ENCODE data around the gene AMIGO1.

Gene AMIGO1

DNA sequence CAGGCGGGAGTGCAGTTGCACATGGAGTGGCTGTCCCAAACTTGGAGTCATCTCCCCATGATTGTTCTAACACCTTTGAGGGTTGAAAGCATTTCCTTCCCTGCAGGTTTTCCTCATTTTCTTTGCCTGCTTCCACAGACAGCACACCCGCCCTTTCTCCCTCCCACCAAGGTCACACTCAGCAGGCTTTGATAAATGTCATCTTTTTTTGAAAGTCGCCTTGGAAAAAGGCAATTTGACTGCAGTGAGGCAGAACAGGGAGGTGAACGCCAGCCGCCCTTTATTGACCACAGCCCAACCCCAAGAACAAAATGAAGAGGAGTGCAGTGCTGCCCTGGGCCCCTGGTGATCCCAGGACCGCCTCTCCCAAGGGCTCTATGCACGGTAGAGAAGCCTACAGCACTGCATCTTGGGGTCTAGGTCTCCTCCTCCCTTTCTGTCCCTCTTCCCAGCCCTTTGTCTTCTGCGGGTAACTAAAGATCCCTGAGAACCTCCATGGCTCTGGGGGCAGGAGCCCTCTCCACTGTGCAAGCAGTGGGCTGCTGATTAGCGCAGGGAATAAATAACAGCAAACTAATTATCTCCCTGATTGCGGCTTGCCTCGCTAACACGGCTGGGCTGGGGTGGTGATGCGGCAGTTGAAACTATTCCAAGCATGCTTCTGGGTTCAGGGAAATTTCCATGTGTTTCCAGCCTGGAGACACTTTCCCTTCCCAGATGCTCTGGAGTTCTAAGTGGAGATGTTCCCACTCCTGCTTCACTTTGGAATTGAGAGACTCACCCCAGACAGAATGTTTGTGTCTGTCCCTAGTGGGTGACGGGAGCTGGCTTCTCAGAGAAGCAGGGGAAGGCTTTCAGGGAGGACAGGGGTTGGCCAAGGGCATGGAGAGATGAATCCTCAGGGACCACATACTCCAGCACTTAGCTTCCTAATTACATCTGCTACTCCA is 11.8 kb upstream of the AMIGO1 start:
- H3K4me3 ChIP-seq (ENCODE audit: insufficient read depth, low read depth, low read length, poor library complexity, severe bottlenecking), result no peak overlapping the region
- H3K9me3 ChIP-seq (ENCODE audit: control insufficient read depth, low read length), result no peaks in the 10 kb centered on the region
- H3K27ac ChIP-seq (ENCODE audit: insufficient read depth, low read length, poor library complexity, severe bottlenecking), result no peak overlapping the region
- no peak for DNase-seq
- no peaks in the 10 kb centered on the region for H3K36me3 ChIP-seq (ENCODE audit: control insufficient read depth, insufficient read depth, low read length)
- H3K4me1 ChIP-seq (ENCODE audit: control insufficient read depth, insufficient read depth, low read length, poor library complexity, severe bottlenecking), result no peaks in the 10 kb centered on the region
- H3K27me3 ChIP-seq (replicated peaks; ENCODE audit: control insufficient read depth, insufficient read depth, low read length, poor library complexity, severe bottlenecking), result no peaks in the 10 kb centered on the region

DNA sequence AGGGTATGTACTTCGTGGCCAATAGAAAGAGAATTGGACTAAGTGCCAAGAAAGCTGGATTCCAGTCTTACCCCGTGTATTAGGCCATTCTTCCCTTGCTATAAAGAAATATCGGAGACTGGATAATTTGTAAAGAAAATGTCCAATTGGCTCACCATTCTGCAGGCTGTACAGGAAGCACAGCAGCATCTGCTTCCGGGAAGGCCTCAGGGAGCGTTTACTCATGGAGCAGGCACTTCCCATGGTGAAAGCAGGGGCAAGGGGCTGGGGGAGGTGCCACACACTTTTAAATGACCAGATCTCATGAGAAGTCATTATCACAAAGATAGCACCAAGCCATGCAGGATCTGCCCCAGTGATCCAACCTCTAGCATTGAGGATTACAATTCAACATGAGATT is 7.8 kb upstream of the AMIGO1 start:
- no peaks in the 10 kb centered on the region for H3K4me1 ChIP-seq (ENCODE audit: control insufficient read depth, insufficient read depth, low read length, poor library complexity, severe bottlenecking)
- H3K9me3 ChIP-seq (ENCODE audit: control insufficient read depth, low read length), result no peaks in the 10 kb centered on the region
- no peak for DNase-seq
- H3K36me3 ChIP-seq (ENCODE audit: control insufficient read depth, insufficient read depth, low read length), result no peaks in the 10 kb centered on the region
- no peaks in the 10 kb centered on the region for H3K27me3 ChIP-seq (replicated peaks; ENCODE audit: control insufficient read depth, insufficient read depth, low read length, poor library complexity, severe bottlenecking)
- H3K4me3 ChIP-seq (ENCODE audit: insufficient read depth, low read depth, low read length, poor library complexity, severe bottlenecking), result no peak overlapping the region
- H3K27ac ChIP-seq (ENCODE audit: insufficient read depth, low read length, poor library complexity, severe bottlenecking), result no peak overlapping the region

GRCh38 chr1:109516872-109517271 is 7.3 kb upstream of the AMIGO1 start:
- Histone ChIP-seq H3K36me3 (ENCODE audit: control insufficient read depth, insufficient read depth, low read length) (no peaks in the 10 kb centered on the region), H3K27ac (ENCODE audit: insufficient read depth, low read length, poor library complexity, severe bottlenecking) (no peak overlapping the region), H3K4me1 (ENCODE audit: control insufficient read depth, insufficient read depth, low read length, poor library complexity, severe bottlenecking) (no peaks in the 10 kb centered on the region), H3K4me3 (ENCODE audit: insufficient read depth, low read depth, low read length, poor library complexity, severe bottlenecking) (no peak overlapping the region), H3K27me3 (replicated peaks; ENCODE audit: control insufficient read depth, insufficient read depth, low read length, poor library complexity, severe bottlenecking) (no peaks in the 10 kb centered on the region), H3K9me3 (ENCODE audit: control insufficient read depth, low read length) (no peaks in the 10 kb centered on the region)
- DNase-seq, result no peak

DNA sequence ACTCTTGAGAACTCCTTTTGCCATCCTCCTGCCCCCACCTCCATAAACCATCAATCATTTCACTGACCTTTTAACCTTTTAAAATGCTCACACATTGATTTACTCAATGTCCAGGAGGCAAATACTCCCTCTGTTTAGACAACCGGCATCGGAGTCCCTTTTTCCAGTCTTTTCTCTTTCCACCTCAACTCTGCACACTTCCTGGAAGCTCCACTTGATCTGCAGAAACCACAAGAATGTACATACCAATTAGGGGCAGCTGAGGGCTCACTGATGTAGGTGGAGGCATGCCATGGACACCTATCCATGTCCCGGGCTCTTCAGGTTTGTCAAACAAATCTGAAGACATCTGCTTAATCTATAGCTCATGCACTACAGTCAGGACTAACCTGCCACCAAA is 5.3 kb upstream of the AMIGO1 start:
- Histone ChIP-seq H3K27ac (ENCODE audit: insufficient read depth, low read length, poor library complexity, severe bottlenecking) (no peak overlapping the region), H3K36me3 (ENCODE audit: control insufficient read depth, insufficient read depth, low read length) (no peaks in the 10 kb centered on the region), H3K27me3 (replicated peaks; ENCODE audit: control insufficient read depth, insufficient read depth, low read length, poor library complexity, severe bottlenecking) (no peaks in the 10 kb centered on the region), H3K4me3 (ENCODE audit: insufficient read depth, low read depth, low read length, poor library complexity, severe bottlenecking) (no peak overlapping the region), H3K9me3 (ENCODE audit: control insufficient read depth, low read length) (no peaks in the 10 kb centered on the region), H3K4me1 (ENCODE audit: control insufficient read depth, insufficient read depth, low read length, poor library complexity, severe bottlenecking) (peaks cover 7% of the 10 kb centered on the region)
- no peak for DNase-seq

DNA sequence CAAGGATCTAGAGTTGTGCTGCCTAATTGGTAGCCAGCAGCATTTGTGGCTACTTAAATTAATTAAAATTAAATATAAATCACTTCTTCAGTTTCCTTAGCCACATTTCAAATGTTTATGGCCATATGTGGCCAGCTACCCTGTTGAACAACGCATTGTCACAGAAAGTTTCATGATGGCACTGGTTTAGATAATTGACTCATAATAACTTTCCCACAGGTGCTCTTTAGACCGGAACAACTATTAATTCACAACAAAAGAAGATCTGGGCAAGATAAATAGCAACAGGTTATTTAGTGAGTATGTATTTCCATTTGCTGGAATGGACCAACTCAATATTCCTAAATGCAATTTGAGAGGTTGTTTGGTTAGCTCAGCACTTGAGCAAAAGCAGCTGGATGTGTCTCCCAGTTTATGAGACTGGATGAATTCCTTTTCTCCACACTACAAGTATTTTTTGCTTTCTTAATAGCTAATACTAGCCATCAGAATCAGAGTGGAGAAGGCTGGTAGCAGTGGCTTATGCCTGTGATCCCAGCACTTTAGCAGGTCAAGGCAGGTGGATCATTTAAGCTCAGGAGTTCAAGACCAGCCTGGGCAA is 3.7 kb upstream of the AMIGO1 start:
- H3K4me1 ChIP-seq (ENCODE audit: control insufficient read depth, insufficient read depth, low read length, poor library complexity, severe bottlenecking), result peaks cover 17% of the 10 kb centered on the region
- no peaks in the 10 kb centered on the region for H3K9me3 ChIP-seq (ENCODE audit: control insufficient read depth, low read length)
- no peaks in the 10 kb centered on the region for H3K36me3 ChIP-seq (ENCODE audit: control insufficient read depth, insufficient read depth, low read length)
- no peak overlapping the region for H3K27ac ChIP-seq (ENCODE audit: insufficient read depth, low read length, poor library complexity, severe bottlenecking)
- DNase-seq, result no peak
- no peaks in the 10 kb centered on the region for H3K27me3 ChIP-seq (replicated peaks; ENCODE audit: control insufficient read depth, insufficient read depth, low read length, poor library complexity, severe bottlenecking)
- no peak overlapping the region for H3K4me3 ChIP-seq (ENCODE audit: insufficient read depth, low read depth, low read length, poor library complexity, severe bottlenecking)

GRCh38 chr1:109508873-109509175 is 703 bp downstream of the AMIGO1 start:
- peaks cover 42% of the 10 kb centered on the region for H3K4me1 ChIP-seq (ENCODE audit: control insufficient read depth, insufficient read depth, low read length, poor library complexity, severe bottlenecking)

DNA sequence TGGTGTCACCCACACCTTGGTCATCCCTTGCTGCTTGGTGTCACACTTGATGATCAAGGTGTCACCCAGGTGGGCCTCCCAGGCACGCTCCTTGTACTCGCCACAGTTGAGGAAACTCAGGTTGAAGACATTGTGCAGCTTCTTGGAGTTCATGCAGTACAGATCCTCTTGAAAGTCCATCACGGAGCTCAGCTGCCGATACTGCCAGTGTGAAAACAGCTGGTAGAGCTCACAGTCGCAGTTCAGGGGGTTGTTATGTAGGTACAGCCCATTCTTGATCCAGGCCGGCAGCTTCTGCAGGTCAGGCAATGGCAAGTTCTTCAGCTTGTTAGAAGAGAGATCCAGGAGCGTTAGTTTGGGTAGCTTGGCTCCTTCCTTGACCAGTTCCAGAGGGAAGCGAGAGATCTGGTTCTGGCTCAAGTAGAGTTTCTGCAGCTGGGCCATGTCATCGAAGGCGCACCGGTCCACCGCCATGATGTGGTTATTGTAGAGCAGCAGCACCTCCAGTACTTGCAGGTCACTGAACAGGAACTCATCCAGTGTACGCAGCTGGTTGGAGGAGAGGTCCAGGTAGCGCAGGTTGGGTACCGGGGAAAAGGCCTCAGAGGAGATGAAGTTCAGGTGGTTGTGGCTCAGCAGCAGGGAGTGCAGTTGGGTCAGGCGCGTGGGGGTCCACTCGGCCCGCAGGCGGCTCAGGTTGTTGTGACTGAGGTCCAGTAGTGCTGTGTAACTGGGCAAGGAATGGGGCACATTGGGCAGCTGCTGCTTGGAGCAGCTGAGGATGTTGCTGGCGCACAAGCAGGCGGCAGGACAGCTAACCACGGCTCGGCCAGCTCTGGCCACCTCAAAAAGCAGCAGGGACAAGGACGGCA is 1.3 kb downstream of the AMIGO1 start:
- peaks cover 44% of the 10 kb centered on the region for H3K4me1 ChIP-seq (ENCODE audit: control insufficient read depth, insufficient read depth, low read length, poor library complexity, severe bottlenecking)
- H3K4me3 ChIP-seq (ENCODE audit: insufficient read depth, low read depth, low read length, poor library complexity, severe bottlenecking), result no peak overlapping the region
- H3K27me3 ChIP-seq (replicated peaks; ENCODE audit: control insufficient read depth, insufficient read depth, low read length, poor library complexity, severe bottlenecking), result no peaks in the 10 kb centered on the region
- no peak for DNase-seq
- H3K9me3 ChIP-seq (ENCODE audit: control insufficient read depth, low read length), result no peaks in the 10 kb centered on the region
- H3K27ac ChIP-seq (ENCODE audit: insufficient read depth, low read length, poor library complexity, severe bottlenecking), result peak overlapping the region; percentile 58
- H3K36me3 ChIP-seq (ENCODE audit: control insufficient read depth, insufficient read depth, low read length), result no peaks in the 10 kb centered on the region

More at GRCh38 chr1:109508873-109509175, 703 bp downstream of the AMIGO1 start:
- Histone ChIP-seq H3K27ac (ENCODE audit: insufficient read depth, low read length, poor library complexity, severe bottlenecking) (peak overlapping the region; percentile 58), H3K9me3 (ENCODE audit: control insufficient read depth, low read length) (no peaks in the 10 kb centered on the region), H3K27me3 (replicated peaks; ENCODE audit: control insufficient read depth, insufficient read depth, low read length, poor library complexity, severe bottlenecking) (no peaks in the 10 kb centered on the region), H3K36me3 (ENCODE audit: control insufficient read depth, insufficient read depth, low read length) (no peaks in the 10 kb centered on the region), H3K4me3 (ENCODE audit: insufficient read depth, low read depth, low read length, poor library complexity, severe bottlenecking) (peak overlapping the region; percentile 71)
- no peak for DNase-seq

DNA sequence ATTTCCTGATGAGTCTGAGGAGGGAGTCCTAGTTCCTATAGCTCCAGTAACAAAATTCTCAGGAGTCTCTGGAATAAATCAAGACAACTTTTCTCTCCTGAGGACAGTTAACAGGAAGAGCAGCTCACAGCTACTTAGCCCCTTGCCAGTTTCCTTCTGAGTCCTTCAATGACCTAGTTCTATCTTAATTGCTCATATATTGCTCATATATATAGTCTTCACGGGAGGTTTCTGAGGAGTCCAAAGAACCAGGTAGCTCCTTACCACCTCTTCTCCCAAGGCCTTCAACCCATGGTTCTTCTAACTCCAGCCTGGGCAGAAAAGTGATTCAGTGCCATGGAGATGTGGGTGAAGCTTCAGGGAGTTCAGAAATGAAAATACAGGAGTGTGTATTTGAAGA is 4.6 kb downstream of the AMIGO1 start:
- Histone ChIP-seq H3K4me3 (ENCODE audit: insufficient read depth, low read depth, low read length, poor library complexity, severe bottlenecking) (no peak overlapping the region), H3K27me3 (replicated peaks; ENCODE audit: control insufficient read depth, insufficient read depth, low read length, poor library complexity, severe bottlenecking) (no peaks in the 10 kb centered on the region), H3K27ac (ENCODE audit: insufficient read depth, low read length, poor library complexity, severe bottlenecking) (peak overlapping the region; percentile 61), H3K9me3 (ENCODE audit: control insufficient read depth, low read length) (no peaks in the 10 kb centered on the region), H3K36me3 (ENCODE audit: control insufficient read depth, insufficient read depth, low read length) (peaks cover 5% of the 10 kb centered on the region), H3K4me1 (ENCODE audit: control insufficient read depth, insufficient read depth, low read length, poor library complexity, severe bottlenecking) (peaks cover 71% of the 10 kb centered on the region)
- no peak for DNase-seq

DNA sequence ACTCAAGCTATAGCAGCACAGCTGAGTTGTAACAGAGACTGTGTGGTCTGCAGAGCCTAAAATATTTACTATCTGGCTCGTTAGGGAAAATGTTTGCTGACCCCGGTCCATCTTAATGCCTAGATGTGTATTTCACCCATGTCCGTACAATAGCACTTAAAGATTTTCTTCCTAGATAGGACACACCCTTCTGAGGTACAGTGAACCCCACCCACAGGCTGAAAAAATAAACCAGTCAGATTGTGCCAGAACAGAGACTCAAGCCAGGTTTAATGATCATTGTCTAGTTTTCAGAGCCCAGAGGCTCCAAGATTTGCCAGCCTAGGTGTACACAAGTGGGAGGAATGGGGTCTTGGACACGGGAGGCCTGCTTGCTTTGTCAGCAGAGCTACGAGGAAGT is 5.6 kb downstream of the AMIGO1 start:
- Histone ChIP-seq H3K36me3 (ENCODE audit: control insufficient read depth, insufficient read depth, low read length) (peaks cover 5% of the 10 kb centered on the region), H3K4me3 (ENCODE audit: insufficient read depth, low read depth, low read length, poor library complexity, severe bottlenecking) (peak overlapping the region; percentile 16), H3K9me3 (ENCODE audit: control insufficient read depth, low read length) (no peaks in the 10 kb centered on the region), H3K4me1 (ENCODE audit: control insufficient read depth, insufficient read depth, low read length, poor library complexity, severe bottlenecking) (peaks cover 76% of the 10 kb centered on the region), H3K27ac (ENCODE audit: insufficient read depth, low read length, poor library complexity, severe bottlenecking) (peak overlapping the region; percentile 61), H3K27me3 (replicated peaks; ENCODE audit: control insufficient read depth, insufficient read depth, low read length, poor library complexity, severe bottlenecking) (no peaks in the 10 kb centered on the region)
- DNase-seq, result no peak

All from effector memory CD4-positive, alpha-beta T cell (primary cell).